DMS79 (cell line): ENCODE measurements around the gene C2orf92.

ENCODE experiments used
- DNase-seq: peaks from one replicate; lab custom pipeline; 2025; lab: John Stamatoyannopoulos, UW

The C2orf92 gene

GRCh38 chr2:97745474-97746174, 76.1 kb downstream of the C2orf92 start:
- DNase-seq, result peak; percentile 3

DNA sequence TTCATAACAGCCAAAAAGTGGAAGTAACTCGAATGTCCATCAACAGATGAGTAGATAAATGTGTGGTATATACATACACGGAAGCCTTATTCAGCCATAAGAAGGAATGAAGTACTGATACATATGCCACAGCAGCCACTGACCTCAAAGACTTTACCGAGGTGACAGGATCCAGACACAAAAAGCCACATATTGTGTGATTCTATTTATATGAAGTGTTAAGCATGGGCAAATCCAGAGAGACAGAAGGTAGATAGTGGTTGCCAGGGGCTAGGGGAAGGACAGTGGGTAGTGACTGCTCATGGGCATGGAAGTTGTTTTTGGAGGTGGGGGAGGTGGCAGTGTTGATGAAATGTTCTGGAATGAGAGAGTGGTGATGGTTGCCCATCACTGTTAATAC, 77.8 kb downstream of the C2orf92 start:
- no peak for DNase-seq

GRCh38 chr2:97747716-97748115, 78.2 kb downstream of the C2orf92 start:
- DNase-seq, result no peak

DNA sequence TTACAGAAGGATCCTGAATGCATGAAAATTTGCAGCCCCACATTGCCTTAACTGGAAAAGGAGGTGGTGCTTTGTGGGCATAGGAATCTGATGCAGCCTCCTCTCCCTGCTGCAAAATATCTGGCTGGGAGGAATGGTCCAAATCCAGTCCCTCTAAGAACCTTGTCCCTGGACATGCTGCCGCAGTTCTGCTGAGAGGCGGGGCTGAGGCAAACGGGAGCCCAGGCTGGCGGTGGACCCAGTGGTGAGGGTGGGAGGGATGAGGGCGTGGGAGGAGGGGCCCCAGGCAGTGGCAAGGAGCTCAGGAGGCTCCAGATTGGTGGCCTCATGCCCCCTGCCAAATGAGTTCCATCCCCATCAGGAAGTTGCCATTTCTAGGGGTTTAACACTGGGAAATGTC, 80.1 kb downstream of the C2orf92 start:
- no peak for DNase-seq

GRCh38 chr2:97750017-97750416, 80.5 kb downstream of the C2orf92 start:
- no peak for DNase-seq

DNA sequence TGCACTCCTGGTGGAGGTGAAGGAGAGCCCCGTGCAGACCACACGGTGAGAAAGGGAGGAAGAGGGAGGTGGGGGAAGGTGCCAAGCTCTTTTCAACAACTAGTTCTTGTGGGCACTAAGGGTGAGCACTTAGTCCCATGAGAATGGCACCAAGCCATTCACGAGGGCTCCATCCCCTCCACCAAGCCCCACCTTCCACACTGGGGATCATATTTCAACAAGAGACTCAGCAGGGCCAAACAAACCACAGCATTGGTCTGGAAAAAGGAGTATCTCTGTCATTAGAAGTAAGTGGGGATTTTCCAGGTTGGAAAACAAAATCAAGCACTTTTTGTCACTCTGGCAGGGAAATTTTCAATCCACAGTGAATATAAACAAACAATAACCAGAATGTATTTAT, 82.2 kb downstream of the C2orf92 start:
- DNase-seq, result peak; percentile 90
